Endothelial cell (in vitro differentiated cells): ENCODE measurements around the gene ZDHHC16. TPM values are rescaled to one million over a fixed set of nuclear protein-coding genes. Genes with fewer than 3 reads are reported as not detected.

Experiments
- DNase-seq: peaks from one replicate; pipeline ENCODE4 v3.0.0; 2021; ENCODE audit warnings: low spot score
- H3K27ac Mint-ChIP-seq: one replicate; pipeline ENCODE4 v1.8.0; 2021; ENCODE audit warnings: mixed read lengths, inconsistent platforms; ENCODE audit not compliant: unreplicated experiment
- H3K27me3 Mint-ChIP-seq: one replicate; pipeline ENCODE4 v1.8.0; 2021; ENCODE audit warnings: mild to moderate bottlenecking, moderate library complexity, mixed read lengths, inconsistent platforms; ENCODE audit not compliant: unreplicated experiment
- H3K36me3 Mint-ChIP-seq: one replicate; pipeline ENCODE4 v1.8.0; 2021; ENCODE audit warnings: mild to moderate bottlenecking, low read depth, mixed read lengths, inconsistent platforms; ENCODE audit not compliant: unreplicated experiment
- H3K4me1 Mint-ChIP-seq: one replicate; pipeline ENCODE4 v1.8.0; 2021; ENCODE audit warnings: mild to moderate bottlenecking, mixed read lengths, inconsistent platforms; ENCODE audit not compliant: unreplicated experiment
- H3K4me3 Mint-ChIP-seq: one replicate; pipeline ENCODE4 v1.8.0; 2021; ENCODE audit warnings: mild to moderate bottlenecking, mixed read lengths, inconsistent platforms; ENCODE audit not compliant: unreplicated experiment
- H3K9me3 Mint-ChIP-seq: one replicate; pipeline ENCODE4 v1.8.0; 2021; ENCODE audit warnings: mixed read lengths, inconsistent platforms; ENCODE audit not compliant: unreplicated experiment
- total RNA-seq: library from RNA; stranded (reverse); fragmentation: NEBNext Ultra II Directional; extraction: Animal tissue kit (Norgen Biotek cat#: 25700); gene quantifications from one replicate; pipeline ENCODE4 v1.2.1, GENCODE V29; 2021; ENCODE audit not compliant: unreplicated experiment
- TF ChIP-seq, protein P1 (sequence below): fragments of 200-600 bp; sonication (generic); IDR thresholded peaks from one replicate; pipeline ENCODE4 v1.5.0; 2021; ENCODE audit warnings: antibody characterized with exemption; ENCODE audit not compliant: unreplicated experiment

The ZDHHC16 gene
- total RNA-seq, 1 donor from 2014 or later: 45.0 TPM

DNA sequence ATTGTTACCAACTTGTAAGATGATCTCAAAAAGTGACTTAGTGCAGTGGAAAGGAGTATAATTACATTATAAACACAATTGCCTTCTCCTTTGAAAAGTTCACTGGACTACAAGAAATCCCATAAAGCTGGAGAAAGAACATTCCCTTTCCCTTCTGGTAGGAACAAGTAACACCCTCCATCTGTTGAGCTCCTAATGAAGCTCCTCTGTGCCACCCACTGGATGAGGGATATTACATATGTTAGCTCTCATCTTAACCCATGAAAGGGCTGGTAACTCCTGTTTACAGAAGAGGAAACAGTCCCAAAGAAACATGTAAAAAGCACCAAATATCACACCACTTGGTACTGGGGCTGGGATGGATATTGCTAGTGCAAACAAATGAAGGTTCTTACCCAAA, 11.9 kb upstream of the ZDHHC16 start:
- DNase-seq: no peak
- Mint-ChIP-seq H3K36me3 (peaks cover 28% of the 10 kb centered on the region), H3K9me3 (no peaks in the 10 kb centered on the region), H3K4me3 (no peak overlapping the region), H3K4me1 (peaks cover 4% of the 10 kb centered on the region), H3K27me3 (no peaks in the 10 kb centered on the region), H3K27ac (no peak overlapping the region)
- TF ChIP-seq, protein P1, sequence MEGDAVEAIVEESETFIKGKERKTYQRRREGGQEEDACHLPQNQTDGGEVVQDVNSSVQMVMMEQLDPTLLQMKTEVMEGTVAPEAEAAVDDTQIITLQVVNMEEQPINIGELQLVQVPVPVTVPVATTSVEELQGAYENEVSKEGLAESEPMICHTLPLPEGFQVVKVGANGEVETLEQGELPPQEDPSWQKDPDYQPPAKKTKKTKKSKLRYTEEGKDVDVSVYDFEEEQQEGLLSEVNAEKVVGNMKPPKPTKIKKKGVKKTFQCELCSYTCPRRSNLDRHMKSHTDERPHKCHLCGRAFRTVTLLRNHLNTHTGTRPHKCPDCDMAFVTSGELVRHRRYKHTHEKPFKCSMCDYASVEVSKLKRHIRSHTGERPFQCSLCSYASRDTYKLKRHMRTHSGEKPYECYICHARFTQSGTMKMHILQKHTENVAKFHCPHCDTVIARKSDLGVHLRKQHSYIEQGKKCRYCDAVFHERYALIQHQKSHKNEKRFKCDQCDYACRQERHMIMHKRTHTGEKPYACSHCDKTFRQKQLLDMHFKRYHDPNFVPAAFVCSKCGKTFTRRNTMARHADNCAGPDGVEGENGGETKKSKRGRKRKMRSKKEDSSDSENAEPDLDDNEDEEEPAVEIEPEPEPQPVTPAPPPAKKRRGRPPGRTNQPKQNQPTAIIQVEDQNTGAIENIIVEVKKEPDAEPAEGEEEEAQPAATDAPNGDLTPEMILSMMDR: no peak

DNA sequence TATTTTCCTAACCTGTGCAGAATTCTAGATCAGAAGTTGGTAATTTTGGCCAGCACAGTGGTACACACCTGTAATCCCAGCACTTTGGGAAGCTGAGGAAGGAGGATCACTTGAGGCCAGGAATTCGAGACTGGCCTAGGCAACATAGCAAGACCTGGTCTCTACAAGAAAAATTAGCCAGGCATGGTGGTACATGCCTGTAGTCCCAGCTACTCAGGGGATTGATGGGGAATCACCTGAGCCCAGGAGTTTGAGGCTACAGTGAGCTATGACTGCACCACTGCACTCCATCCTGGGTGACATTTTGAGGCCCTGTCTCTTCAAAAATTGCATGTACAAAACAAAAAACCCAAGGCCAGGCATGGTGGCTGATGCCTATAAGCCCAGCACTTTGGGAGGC, 11.4 kb upstream of the ZDHHC16 start:
- DNase-seq: no peak
- Mint-ChIP-seq H3K27ac (no peak overlapping the region), H3K4me1 (no peaks in the 10 kb centered on the region), H3K4me3 (no peak overlapping the region), H3K9me3 (no peaks in the 10 kb centered on the region), H3K27me3 (no peaks in the 10 kb centered on the region), H3K36me3 (peaks cover 29% of the 10 kb centered on the region)
- TF ChIP-seq, protein P1: no peak

DNA sequence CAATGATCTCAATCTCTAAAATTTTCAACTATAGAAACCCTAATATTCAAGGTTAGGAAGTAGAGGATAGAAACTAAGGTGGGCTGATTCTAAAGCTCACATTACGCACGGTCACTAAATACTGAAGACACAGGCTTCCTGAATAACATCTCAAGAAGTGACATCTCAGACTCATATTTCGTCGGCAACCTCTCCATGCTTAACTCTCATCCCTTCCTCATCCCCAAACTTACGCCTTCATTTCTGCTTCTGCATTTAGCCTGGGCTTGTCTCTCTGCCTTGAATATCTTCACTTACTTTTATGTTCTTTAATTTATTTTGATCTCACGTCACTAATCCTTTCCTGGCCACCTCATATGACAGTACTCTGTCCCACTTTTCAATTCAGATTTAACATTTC, 10.8 kb upstream of the ZDHHC16 start:
- Mint-ChIP-seq H3K4me3 (no peak overlapping the region), H3K36me3 (peaks cover 29% of the 10 kb centered on the region), H3K27me3 (no peaks in the 10 kb centered on the region), H3K4me1 (no peaks in the 10 kb centered on the region), H3K9me3 (no peaks in the 10 kb centered on the region), H3K27ac (peak overlapping the region; percentile 0)
- no peak for DNase-seq
- TF ChIP-seq, protein P1: no peak

DNA sequence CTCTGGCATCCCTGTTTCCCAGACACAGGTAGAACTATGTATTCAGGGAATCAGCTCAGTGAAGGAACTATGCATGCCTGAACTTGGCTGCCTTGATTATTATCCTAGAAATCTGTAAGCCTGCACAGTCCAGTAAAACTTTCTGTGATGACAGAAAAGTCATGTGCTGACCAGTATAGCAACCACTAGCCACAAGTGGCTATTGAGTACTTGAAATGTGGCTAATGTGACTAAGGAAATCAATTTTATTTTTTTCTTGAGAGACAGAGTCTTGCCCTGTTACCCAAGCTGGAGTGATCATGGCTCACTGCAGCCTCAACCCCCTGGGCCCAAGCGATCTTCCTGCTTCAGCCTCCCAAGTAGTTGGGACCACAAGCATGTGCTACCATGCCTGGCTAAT, 3.7 kb upstream of the ZDHHC16 start:
- Mint-ChIP-seq H3K4me3 (no peak overlapping the region), H3K27ac (no peak overlapping the region), H3K27me3 (peaks cover 2% of the 10 kb centered on the region), H3K9me3 (no peaks in the 10 kb centered on the region), H3K4me1 (peaks cover 17% of the 10 kb centered on the region), H3K36me3 (peaks cover 10% of the 10 kb centered on the region)
- DNase-seq: no peak
- TF ChIP-seq, protein P1: no peak

DNA sequence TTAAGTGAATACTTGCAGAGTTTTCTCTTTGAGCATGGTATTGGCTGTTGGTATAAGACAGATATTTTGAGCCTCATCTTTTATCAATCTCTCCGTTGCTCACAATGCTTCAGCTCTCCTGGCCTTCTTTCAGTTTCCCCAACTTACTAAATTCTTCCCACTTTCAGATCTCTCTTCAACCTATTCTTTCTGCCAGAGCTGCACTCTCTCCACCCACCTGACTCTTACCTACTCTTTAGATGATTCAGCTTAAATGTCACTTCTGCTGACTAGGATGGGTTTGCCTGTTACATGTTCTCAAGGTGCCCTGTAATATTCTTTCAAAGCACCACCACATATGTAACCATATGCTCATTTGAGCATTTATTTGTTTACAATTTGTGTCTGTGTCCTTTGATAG, 1.8 kb upstream of the ZDHHC16 start:
- Mint-ChIP-seq H3K9me3 (no peaks in the 10 kb centered on the region), H3K4me3 (peak overlapping the region; percentile 0), H3K36me3 (peaks cover 6% of the 10 kb centered on the region), H3K27ac (no peak overlapping the region), H3K27me3 (peaks cover 2% of the 10 kb centered on the region), H3K4me1 (peaks cover 23% of the 10 kb centered on the region)
- DNase-seq: no peak
- TF ChIP-seq, protein P1: no peak
